ENCODE measurements around the gene C14orf132. TPM values are rescaled to one million over a fixed set of nuclear protein-coding genes. Genes with fewer than 3 reads are reported as not detected.

Gene C14orf132
- total and polyA plus RNA-seq, 9 of the 15 experiments (the other 6 are each of a cell fraction or from before 2014, with no cell fraction given), result not detected

DNA sequence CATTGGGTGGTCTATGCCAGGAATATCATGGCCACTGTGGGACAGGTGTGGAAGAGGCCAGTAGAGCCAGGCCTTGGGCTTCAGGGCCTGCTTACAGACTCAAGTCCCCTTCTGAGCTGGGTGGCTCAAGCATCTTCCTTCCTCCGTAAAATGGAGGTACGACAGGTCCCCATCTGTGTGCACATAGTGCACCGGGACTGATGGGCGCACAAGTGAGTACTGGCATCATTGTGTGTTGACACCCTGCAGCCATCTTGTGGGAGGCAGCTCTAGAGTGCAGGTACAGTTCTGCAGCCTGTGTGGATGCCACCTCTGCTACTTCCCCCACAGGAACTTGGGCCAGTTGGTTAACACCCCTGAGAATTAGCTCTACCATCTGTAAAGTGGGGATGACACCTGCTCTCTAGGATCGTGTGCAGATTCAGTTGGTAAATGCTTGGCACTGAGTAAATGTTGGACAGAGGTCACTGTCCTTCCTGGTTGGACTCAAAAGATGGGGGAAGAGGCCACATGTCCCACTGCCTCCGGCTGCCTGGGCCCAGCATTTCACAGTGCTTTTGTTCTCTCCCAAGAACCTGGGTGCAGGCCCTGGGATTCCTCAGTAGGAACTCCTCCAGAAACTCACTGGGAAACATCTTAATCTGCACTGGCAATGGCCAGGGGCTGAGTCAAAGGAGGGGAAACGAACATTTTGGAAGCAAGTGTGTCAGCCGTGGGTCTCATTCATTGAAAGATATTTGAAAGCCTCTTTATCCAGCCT, 70.6 kb downstream of the C14orf132 start (continued):
- TF ChIP-seq, protein P1, sequence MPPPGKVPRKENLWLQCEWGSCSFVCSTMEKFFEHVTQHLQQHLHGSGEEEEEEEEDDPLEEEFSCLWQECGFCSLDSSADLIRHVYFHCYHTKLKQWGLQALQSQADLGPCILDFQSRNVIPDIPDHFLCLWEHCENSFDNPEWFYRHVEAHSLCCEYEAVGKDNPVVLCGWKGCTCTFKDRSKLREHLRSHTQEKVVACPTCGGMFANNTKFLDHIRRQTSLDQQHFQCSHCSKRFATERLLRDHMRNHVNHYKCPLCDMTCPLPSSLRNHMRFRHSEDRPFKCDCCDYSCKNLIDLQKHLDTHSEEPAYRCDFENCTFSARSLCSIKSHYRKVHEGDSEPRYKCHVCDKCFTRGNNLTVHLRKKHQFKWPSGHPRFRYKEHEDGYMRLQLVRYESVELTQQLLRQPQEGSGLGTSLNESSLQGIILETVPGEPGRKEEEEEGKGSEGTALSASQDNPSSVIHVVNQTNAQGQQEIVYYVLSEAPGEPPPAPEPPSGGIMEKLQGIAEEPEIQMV (tag; conservative IDR thresholded peaks at IDR 0.05; ENCODE audit: low read depth), result no peak
- TF ChIP-seq ZFP1 (CRISPR knock-in tag; IDR thresholded peaks at IDR 0.05) (no peak), ILF3 (IDR thresholded peaks at IDR 0.05; ENCODE audit: borderline replicate concordance) (no peak)

DNA sequence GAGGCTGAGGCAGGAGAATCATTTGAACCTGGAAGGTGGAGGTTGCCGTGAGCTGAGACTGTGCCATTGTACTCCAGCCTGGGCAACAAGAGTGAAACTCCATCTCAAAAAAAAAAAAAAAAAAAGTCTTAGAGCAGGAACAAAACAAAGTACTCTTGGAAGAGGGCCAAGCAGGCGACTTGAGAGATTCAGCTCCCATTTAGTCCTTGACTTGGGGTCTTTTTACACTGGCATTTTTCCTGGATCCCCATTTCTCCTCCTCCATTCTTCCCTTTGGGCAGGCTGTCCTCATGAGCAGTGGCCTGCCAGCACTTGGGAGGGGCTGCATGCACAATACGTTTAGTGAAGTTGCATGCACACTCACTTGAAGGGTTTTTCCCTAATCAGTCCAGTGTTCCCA, 72.9 kb downstream of the C14orf132 start:
- Histone ChIP-seq H3K9me3 (replicated peaks; ENCODE audit: control insufficient read depth, insufficient read depth, low read depth, low read length) (no peaks in the 10 kb centered on the region), H3K4me1 (replicated peaks in 1 of 2; ENCODE audit: control insufficient read depth in 2 of 2, insufficient read depth in 2 of 2, low read length in 2 of 2) (no peaks in the 10 kb centered on the region), H3K36me3 (ENCODE audit: control insufficient read depth, insufficient read depth, low read length) (no peaks in the 10 kb centered on the region), H3K4me2 (ENCODE audit: insufficient read depth, low read length) (no peak overlapping the region), H3K79me2 (ENCODE audit: control insufficient read depth, insufficient read depth, low read length) (no peaks in the 10 kb centered on the region), H4K20me1 (replicated peaks; ENCODE audit: control insufficient read depth, insufficient read depth, low read length) (no peaks in the 10 kb centered on the region), H3K4me3 (no peak overlapping the region), H3K9me1 (ENCODE audit: control insufficient read depth, insufficient read depth, low read length) (no peaks in the 10 kb centered on the region), H2AFZ (ENCODE audit: low read depth, low read length) (no peak overlapping the region), H3K27ac (ENCODE audit: extremely low read depth, low read depth, low read length) (no peak overlapping the region), H3K9ac (ENCODE audit: insufficient read depth in 1 of 2, low read depth in 2 of 2, low read length in 2 of 2) (no peak overlapping the region), H3K27me3 (ENCODE audit: control insufficient read depth in 2 of 2, insufficient read depth in 2 of 2, low read length in 2 of 2) (peaks cover 0 to 4% of the 10 kb centered on the region in 2 experiments; a peak in 1 of 5 replicates)
- no TSS peak for BruUV-seq (replicated peaks)
- WGBS (ENCODE audit: insufficient coverage, low coverage, missing lambda C conversion rate), result 0% methylated on average over 2 of the region's 3 CpGs
- POLR2A ChIA-PET, result no interaction called here
- intact Hi-C loops (cut with micrococcal nuclease) (no loop called here), in situ Hi-C loops (cut with MboI) (loop anchor here (10.0 kb wide), 1 partner anchor 153 kb away; no protein-coding TSS in a partner anchor)
- ATAC-seq (no peak), FAIRE-seq (no peak), DNase-seq (ENCODE audit: extremely low read depth in 1 of 4, low spot score in 3 of 4) (no peak)
- CTCF ChIA-PET (ENCODE audit: low intra/inter-chr PET ratio), result no interaction called here
- TF ChIP-seq FOXM1 (IDR thresholded peaks at IDR 0.05; ENCODE audit: low read depth), result no peak
- no peak for TF ChIP-seq FOXM1 (CRISPR knock-in tag; IDR thresholded peaks at IDR 0.05; ENCODE audit: low read depth)
- TF ChIP-seq, protein P2, sequence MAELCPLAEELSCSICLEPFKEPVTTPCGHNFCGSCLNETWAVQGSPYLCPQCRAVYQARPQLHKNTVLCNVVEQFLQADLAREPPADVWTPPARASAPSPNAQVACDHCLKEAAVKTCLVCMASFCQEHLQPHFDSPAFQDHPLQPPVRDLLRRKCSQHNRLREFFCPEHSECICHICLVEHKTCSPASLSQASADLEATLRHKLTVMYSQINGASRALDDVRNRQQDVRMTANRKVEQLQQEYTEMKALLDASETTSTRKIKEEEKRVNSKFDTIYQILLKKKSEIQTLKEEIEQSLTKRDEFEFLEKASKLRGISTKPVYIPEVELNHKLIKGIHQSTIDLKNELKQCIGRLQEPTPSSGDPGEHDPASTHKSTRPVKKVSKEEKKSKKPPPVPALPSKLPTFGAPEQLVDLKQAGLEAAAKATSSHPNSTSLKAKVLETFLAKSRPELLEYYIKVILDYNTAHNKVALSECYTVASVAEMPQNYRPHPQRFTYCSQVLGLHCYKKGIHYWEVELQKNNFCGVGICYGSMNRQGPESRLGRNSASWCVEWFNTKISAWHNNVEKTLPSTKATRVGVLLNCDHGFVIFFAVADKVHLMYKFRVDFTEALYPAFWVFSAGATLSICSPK (IDR thresholded peaks at IDR 0.05; ENCODE audit: borderline replicate concordance), result no peak
- TF ChIP-seq SAP30 (IDR thresholded peaks at IDR 0.05; ENCODE audit: borderline replicate concordance, insufficient read depth, low read depth, low read length, poor library complexity, severe bottlenecking), result no peak
- TF ChIP-seq ZC3H8 (IDR thresholded peaks at IDR 0.05), result no peak
- no peak for TF ChIP-seq NCOA6 (IDR thresholded peaks at IDR 0.05)
- TF ChIP-seq POLR2H (tag; IDR thresholded peaks at IDR 0.05; ENCODE audit: low read depth), result no peak
- no peak for TF ChIP-seq SPI1 (IDR thresholded peaks at IDR 0.05; ENCODE audit: borderline replicate concordance, low read depth, low read length)
- no peak for TF ChIP-seq MCM2 (IDR thresholded peaks at IDR 0.05; ENCODE audit: low read depth)
- no peak for TF ChIP-seq PCBP2 (IDR thresholded peaks at IDR 0.05; ENCODE audit: low read depth, low read length, poor library complexity, severe bottlenecking)
- no peak for TF ChIP-seq ZNF23 (CRISPR knock-in tag; IDR thresholded peaks at IDR 0.05)
- TF ChIP-seq ELF4 (CRISPR knock-in tag; IDR thresholded peaks at IDR 0.05), result no peak
- no peak for TF ChIP-seq MED1 (CRISPR knock-in tag; IDR thresholded peaks at IDR 0.05; ENCODE audit: borderline replicate concordance)
